Hematopoietic multipotent progenitor cell treated with erythropoietin and hydrocortisone succinate and interleukin-3 and kit ligand, for 4 days (in vitro differentiated cells): ENCODE results near the gene CEBPA.

Source experiments
- DNase-seq: peaks from one replicate; pipeline ENCODE4 v3.0.0-alpha.2; 2015

The CEBPA gene

DNA sequence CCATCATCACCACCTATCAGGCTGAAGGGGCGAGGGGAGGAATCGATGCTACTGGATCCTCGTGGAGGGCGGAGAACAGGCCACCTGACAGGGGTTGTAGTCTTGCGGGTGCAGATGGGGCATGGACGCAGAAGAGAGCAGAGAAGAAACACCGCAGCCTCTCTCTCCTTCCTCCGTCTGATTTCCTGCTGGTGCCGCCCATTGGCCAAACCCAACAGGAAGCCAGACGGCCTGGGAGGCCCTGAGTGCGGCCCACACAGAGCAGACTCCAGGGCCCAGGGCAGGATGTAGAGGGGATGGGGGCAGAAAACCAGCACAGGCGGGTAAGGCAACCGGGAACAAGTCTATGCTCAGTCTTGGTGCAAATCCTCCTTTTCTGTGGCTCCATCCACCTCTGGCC lies 15.4 kb downstream of the CEBPA start:
- peak; percentile 77 for DNase-seq

GRCh38 chr19:33285441-33285927 lies 16.9 kb downstream of the CEBPA start:
- DNase-seq = no peak

GRCh38 chr19:33284756-33285155 lies 17.6 kb downstream of the CEBPA start:
- DNase-seq = no peak

GRCh38 chr19:33284146-33284643 lies 18.1 kb downstream of the CEBPA start:
- no peak for DNase-seq

GRCh38 chr19:33283589-33283988 lies 18.7 kb downstream of the CEBPA start:
- no peak for DNase-seq

DNA sequence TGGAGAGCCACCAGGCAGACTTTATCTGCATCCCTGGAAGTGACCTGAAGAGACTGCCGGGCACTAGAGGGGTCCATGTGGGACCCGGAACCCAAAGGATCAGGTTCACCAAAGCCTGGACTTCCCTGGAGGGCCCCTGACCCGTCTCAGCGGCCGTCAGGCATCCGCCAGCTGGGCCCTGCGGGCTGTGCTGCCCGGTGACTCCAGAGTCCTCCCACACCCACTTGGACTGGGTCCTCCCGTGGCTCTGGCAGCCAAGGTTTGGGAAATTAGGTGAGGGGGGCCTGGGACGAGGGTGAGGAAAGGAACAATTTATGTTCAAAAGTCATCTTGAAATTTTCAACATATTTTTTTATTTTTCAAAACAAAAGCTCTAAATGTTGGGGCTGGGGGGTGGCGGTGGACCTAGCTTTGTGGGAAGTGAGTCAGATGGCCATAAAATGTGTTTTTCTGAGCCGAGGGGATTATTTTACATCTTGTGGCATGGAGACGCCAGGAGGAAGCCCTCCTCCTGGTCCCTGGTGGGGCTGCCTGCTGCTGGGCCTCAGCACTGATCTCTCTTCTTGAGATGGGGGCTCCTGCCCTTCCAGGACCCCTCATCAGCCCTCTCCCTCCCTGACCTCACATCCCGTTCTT lies 20.2 kb downstream of the CEBPA start:
- no peak for DNase-seq

- no peak for DNase-seq
Measured at GRCh38 chr19:33281296-33281926, 20.9 kb downstream of the CEBPA start.

- DNase-seq = peak; percentile 50
Measured at GRCh38 chr19:33280351-33280921, 21.9 kb downstream of the CEBPA start.

- no peak for DNase-seq
Measured at GRCh38 chr19:33279430-33280350, 22.6 kb downstream of the CEBPA start.

- no peak for DNase-seq
Measured at GRCh38 chr19:33278403-33279269, 23.7 kb downstream of the CEBPA start.

GRCh38 chr19:33278023-33278402 lies 24.3 kb downstream of the CEBPA start:
- DNase-seq = no peak

DNA sequence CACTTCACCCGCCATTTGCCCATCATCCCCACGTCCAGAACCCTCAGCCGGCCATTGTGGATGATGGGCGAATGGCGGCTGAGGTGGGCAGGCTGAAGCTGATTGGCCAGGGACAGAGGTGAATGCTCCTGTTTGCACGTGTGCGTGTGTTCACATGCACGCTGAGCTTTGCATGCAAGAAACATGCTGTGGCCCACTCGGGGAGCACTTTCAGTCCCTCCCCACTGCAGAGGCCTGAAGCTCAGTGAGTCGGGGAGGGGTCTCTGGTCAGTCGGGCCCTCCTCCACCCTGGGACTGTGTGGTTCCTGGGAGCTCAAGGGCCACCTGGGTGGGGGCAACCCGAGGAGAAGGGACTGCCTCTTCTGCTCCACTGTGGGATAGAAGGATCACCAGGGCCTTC lies 24.9 kb downstream of the CEBPA start:
- no peak for DNase-seq

DNA sequence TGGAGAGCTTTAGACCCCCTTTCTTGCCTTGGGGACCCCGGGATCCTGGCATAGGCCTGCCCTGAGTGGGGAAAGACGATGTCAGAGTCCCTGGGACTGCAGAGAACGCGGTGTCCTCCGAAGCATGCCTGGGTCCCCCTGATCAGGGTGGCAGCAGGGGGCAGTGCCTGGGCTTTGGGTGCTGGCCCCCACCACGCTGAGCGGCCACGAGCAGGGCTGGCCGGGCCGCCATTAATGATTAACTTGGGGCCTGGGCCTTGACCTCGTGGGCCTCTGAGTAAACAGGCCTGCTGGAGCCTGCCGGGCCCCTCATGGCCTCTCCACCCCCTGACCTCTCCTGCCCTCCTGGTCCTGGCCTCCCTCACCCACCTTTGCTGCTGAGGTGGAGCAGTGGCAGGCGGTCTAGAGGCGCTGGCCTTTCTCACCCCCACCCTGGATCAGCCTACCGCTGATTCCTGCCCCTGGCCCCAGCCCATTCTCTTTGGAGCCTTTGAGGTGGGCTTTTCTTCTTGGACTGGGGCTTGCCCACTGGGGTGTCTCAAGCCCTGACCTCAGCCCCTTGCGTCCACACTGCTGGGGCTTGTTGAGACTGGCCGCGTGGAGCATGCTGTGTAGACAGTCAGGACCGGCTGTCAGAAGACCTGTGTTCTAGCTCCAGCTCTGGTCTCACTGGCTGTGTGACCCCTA lies 26.3 kb downstream of the CEBPA start:
- no peak for DNase-seq

DNA sequence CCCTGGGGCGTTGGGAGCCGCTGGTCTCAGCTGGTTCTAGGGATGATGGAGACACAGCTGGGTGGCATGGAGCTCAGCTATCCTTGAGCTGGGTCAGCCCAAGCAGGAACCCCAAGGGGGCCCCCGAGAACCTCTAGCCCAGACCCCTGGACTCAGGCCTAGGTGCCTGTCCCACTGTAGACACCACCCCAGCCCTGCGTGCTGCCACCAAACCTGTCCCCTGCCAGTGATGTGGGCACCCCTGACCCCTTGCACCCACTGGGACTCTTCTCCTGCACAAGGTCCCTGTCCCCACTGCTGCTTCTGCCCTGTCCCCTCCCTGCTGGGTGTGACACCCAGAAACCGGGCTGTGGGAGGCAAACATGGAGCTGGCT lies 26.8 kb downstream of the CEBPA start:
- no peak for DNase-seq

DNA sequence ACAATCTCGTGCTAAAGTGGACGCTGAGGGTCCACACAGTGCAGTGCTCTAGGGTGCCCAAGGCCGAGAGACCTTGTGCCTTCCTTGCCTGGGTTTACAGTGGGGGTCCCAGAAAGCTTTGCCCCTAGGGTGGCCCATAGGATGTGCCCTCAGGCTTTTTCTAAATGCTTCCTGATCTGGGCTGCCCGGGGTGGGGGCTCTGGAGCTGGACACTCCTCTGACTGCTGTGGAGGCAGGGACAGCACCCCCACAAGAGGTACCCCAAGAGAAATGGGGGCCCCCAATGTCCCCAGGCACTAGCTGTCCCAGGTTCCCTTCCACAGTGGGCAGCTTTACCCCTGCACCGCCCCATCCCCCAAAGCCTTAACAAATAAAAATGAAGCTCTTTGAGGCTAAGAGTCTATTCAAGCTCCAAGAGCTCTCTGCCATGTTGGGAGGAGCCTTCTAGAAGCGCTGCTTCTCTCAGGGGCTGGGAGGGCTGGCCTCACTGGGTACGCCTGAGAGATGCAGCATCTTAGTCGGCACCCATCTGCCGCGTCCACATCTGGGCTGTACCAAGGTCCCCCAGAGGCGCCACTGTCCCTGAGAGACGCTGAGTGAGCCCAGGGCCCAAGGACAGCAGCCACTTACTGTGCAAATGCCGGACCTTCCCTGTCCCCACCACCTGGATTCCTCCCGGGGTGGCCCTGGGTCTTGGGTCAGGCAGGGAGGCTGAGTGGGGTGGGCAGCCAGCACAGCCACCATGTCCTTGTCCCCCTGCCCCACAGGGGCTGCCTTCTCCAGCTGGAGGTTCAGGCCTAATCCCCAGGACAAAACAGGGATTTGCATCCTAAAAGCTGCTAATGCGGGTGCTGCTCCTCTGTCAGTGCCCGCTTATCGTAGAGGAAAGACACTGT lies 27.4 kb downstream of the CEBPA start:
- no peak for DNase-seq

- DNase-seq = peak; percentile 71
Measured at GRCh38 chr19:33273881-33274662, 28.3 kb downstream of the CEBPA start.

GRCh38 chr19:33273065-33273736 lies 29.1 kb downstream of the CEBPA start:
- DNase-seq = no peak

DNA sequence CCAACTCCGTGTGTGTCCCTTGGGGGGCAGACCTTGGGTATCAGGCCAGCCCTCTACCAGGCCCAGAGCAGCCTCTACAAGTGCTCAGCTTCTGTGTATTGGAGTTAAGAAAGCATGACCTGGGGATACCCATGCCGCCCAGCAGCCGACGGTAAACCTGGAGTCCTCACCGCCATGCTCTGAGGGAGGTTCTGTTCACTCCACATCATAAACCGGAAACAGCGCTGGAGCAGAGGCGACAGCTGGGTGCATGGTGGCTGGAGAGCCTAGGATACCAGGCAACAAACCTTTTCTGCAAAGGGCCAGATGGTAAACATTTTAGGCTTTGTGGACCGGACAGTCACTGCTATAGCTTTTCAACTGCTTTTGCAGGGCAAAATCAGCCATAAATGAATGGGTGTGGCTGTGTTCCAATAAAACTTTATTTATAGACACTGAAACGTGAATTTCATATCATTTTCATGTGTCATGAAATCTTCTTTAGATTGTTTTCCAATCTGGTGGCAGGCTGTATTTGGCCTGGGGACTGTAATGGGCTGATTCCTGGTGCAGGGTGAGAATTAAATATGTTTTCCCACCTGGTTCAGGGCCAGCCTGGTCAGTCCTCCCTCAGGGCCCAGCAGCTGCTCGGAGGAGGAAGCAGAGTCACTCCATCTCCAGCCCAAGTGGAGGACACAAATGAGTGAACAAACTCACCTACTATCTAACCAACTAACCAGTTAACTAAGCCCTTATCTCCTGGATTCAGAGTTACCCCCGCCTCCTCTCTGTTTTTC lies 30.9 kb downstream of the CEBPA start:
- DNase-seq = no peak
